K562 (cell line): ENCODE measurements around the gene DUOXA2. TPM values are rescaled to one million over a fixed set of nuclear protein-coding genes. Genes with fewer than 3 reads are reported as not detected.

ENCODE experiments used
- CEBPG ChIP-seq, 3 experiments: fragments of 200-800 bp in 1 of 3; sonication (Bioruptor generic) in 1 of 3; sonication (generic) in 1 of 3; formaldehyde crosslinking in 1 of 3; IDR thresholded peaks in 2 of 3; conservative IDR thresholded peaks in 1 of 3; 2 replicates each; pipeline versions ENCODE4 v1.6.1 to v1.8.0; 2016 to 2022; ENCODE audit warnings: missing compliant biosample characterization in 2 of 3, missing genetic modification characterization in 2 of 3, mild to moderate bottlenecking in 1 of 3, missing genetic modification reagents in 1 of 3
- CUX1 ChIP-seq: fragments of 200-800 bp; sonication (Bioruptor generic); IDR thresholded peaks from 2 replicates; pipeline ENCODE4 v1.6.1; 2016; ENCODE audit warnings: missing genetic modification characterization, missing compliant biosample characterization
- E2F4 ChIP-seq: sonication (generic); formaldehyde crosslinking; IDR thresholded peaks from 2 replicates; pipeline ENCODE4 v1.8.0; 2022; ENCODE audit warnings: mild to moderate bottlenecking, low read depth, missing genetic modification reagents
- EGR1 ChIP-seq: fragments of 450-650 bp; conservative IDR thresholded peaks from 2 replicates; pipeline ENCODE4 v1.6.1; 2017; ENCODE audit warnings: mild to moderate bottlenecking
- FOXJ2 ChIP-seq: fragments of 200-800 bp; sonication (Bioruptor generic); IDR thresholded peaks from 2 replicates; pipeline ENCODE4 v1.6.1; 2016; ENCODE audit warnings: missing genetic modification characterization, missing compliant biosample characterization
- HEY1 ChIP-seq: fragments of 250-450 bp; sonication (Bioruptor Pico); IDR thresholded peaks from 2 replicates; pipeline ENCODE4 v1.5.0; 2020; ENCODE audit warnings: mild to moderate bottlenecking, moderate library complexity, borderline replicate concordance
- PKNOX1 ChIP-seq: fragments of 450-650 bp; IDR thresholded peaks from 2 replicates; pipeline ENCODE4 v1.6.1; 2016
- SMAD2 ChIP-seq: fragments of 150-350 bp; IDR thresholded peaks from 2 replicates; pipeline ENCODE4 v1.6.1; 2014; ENCODE audit warnings: low read depth, mild to moderate bottlenecking, low read length
- ZBTB43 ChIP-seq: sonication (generic); formaldehyde crosslinking; IDR thresholded peaks from 2 replicates; pipeline ENCODE4 v1.8.0; 2023; ENCODE audit warnings: mild to moderate bottlenecking, missing genetic modification reagents
- ZNF512 ChIP-seq: IDR thresholded peaks from 2 replicates; pipeline ENCODE4 v1.6.1; 2016; ENCODE audit warnings: missing genetic modification characterization, missing compliant biosample characterization
- polyA plus RNA-seq, 8 experiments: library from polyadenylated mRNA; depleted of rRNA in 4 of 8; stranded (reverse) in 5 of 8; unstranded in 3 of 8; fragments of >200 nt; fragmentation: Nextera tagmentation in 2 of 8; fragmentation: Illumina TruSeq in 1 of 8; extraction: Ambion mirVana in 2 of 8; extraction: Trizol in 1 of 8; gene quantifications; 2 replicates each; pipeline versions ENCODE4 v1.2.1 to v1.2.3, GENCODE V29; 2011 to 2014; ENCODE audit warnings: inconsistent platforms in 1 of 8, missing spikeins in 1 of 8
- total RNA-seq, 7 experiments: library from RNA; depleted of rRNA in 6 of 7; stranded (reverse); fragments of >200 nt in 6 of 7; fragmentation: Illumina TruSeq in 2 of 7; extraction: Trizol in 2 of 7; gene quantifications; 2 replicates each; pipeline versions ENCODE4 v1.2.1 to v1.2.3, GENCODE V29; 2011 to 2021; ENCODE audit warnings: low replicate concordance in 1 of 7

DUOXA2 gene
- total and polyA plus RNA-seq, 9 of the 15 experiments (the other 6 are each of a cell fraction or from before 2014, with no cell fraction given) = not detected

- TF ChIP-seq SMAD2 (no peak), CEBPG (CRISPR knock-in tag; IDR thresholded peaks at IDR 0.05) (no peak), CEBPG (tag; conservative IDR thresholded peaks at IDR 0.05 in 1 of 2, IDR thresholded peaks at IDR 0.05 in 1 of 2) (no peak), CUX1 (CRISPR knock-in tag) (no peak), ZNF512 (tag) (no peak), HEY1 (no peak), EGR1 (0 out of 2 replicates have a peak, but pooled peaks have one; percentile 3), ZBTB43 (CRISPR knock-in tag) (no peak), FOXJ2 (tag) (no peak), PKNOX1 (no peak), E2F4 (CRISPR knock-in tag) (no peak)
These were observed 52.9 kb downstream of the DUOXA2 start (continued) for GRCh38 chr15:45166834-45167630.
